Caki2 (cell line): ENCODE results near the gene FAM200A. TPM values are rescaled to one million over a fixed set of nuclear protein-coding genes. Genes with fewer than 3 reads are reported as not detected.
"Not testable (repeated sequence)": the region's sequence is repeated elsewhere in the genome, so short reads cannot be mapped to it uniquely, and the experiment has no call there.

Source experiments
- DNase-seq: peaks from one replicate; pipeline ENCODE4 v3.0.0-alpha.2; 2015; ENCODE audit warnings: low read depth
- in situ Hi-C: cut with HindIII; loops from 2 replicates; pipeline ENCODE4 v1.10.0; 2016; ENCODE audit warnings: low sequenced_read_pairs, low pct_unique_long_range_greater_than_20kb, mixed read lengths
- total RNA-seq: library from RNA; depleted of rRNA; stranded (reverse); fragments of >200 nt; shearing (Covaris generic); gene quantifications from 2 replicates; pipeline ENCODE4 v1.2.3, GENCODE V29; 2014; ENCODE audit warnings: low replicate concordance; rRNA removed

FAM200A gene
- total RNA-seq, result 1.8 and 4.1 TPM in 2 replicates

GRCh38 chr7:99551767-99552463 lies at the start of gene FAM200A:
Gene FAM200A (minus strand): TSS chr7:99552114. CDS start chr7:99548407, 3,707 bp downstream.
- in situ Hi-C loops, result no loop called here
- peak; percentile 68 for DNase-seq

- DNase-seq, result no peak
- in situ Hi-C loops, result no loop called here
Measured at GRCh38 chr7:99599836-99600235, 47.9 kb upstream of the FAM200A start.

DNA sequence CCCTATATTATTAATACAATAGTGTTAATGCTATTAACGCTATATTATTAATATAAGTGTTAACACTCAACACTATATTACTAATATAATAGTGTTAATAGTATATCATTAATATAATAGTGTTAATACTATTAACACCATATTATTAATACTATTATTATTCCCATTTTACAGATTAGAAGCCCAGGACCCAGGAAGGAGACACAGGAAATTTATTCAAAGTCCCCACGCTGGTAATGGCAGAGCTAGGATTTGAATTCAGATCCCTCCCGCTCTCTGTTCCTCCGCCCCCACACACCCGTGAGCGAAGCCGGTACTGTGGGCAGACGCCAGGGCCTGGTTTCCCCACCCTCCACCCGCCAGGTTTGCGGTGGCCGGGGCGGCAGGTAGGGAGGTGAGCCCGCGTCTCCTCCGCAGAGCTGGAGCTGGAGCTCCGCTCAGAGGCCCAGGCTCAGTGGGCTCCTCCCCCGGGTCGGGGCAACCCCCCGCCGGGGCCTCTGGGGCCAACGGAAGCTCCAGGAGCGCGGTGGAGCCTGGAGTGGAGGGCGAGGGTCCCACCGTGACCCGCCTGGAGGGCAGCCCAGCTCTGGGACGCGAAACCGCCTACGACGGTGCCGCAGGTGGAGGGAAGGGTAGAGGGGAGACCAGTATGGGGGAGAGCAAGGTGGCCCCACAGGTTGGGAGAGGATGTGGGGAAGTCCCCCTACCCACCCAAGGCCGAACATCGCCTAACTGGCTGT lies 46.0 kb upstream of the FAM200A start, which contains the start of gene TMEM225B:
Gene TMEM225B, plus strand, starts transcription at position 506 of the 740 bp plus-strand sequence. CDS start 6,122 bp downstream, outside the sequence.
- in situ Hi-C loops, result no loop called here
- no peak for DNase-seq

DNA sequence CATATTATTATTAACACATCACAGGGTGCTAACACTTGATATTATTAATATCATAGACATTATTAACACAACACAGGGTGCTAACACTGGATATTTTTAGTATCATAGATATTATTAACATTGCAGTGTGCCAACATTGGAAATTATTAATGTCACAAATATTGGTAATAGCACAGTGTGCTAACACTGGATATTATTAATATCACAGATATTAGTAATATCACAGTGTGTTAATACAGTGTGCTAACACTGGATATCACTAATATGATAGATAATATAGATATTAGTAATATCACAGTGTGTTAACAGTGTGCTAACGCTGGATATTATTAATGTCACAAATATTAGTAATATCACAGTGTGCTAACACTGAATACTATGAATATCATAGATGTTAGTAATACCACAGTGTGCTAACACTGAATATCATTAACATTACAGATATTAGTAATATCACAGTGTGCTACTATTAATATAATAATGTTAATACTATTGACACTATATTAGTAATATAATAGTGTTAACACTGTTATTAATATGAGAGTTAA lies 44.6 kb upstream of the FAM200A start:
- no peak for DNase-seq
- in situ Hi-C loops, result no loop called here

GRCh38 chr7:99594948-99595745 lies 43.2 kb upstream of the FAM200A start:
- in situ Hi-C loops, result no loop called here

DNA sequence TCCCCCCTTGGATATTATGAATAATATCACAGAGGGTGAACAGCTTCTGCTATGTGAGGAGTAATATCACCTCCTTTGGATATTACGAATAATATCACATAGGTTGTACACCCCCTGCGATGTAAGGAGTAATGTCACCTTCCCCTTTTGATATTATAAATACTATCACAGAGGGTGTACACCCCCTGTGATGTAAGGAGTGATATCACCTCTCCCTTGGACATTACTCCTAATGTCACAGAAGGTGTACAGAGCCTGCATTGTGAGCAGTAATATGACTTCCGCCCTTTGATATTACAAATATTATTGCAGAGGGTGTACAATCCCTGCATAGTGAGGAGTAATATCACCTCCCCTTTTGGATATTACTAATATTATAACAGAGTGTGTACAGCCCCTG lies 37.0 kb upstream of the FAM200A start:
- in situ Hi-C loops, result no loop called here
- no peak for DNase-seq

More at GRCh38 chr7:99594948-99595745, 43.2 kb upstream of the FAM200A start:
- DNase-seq, result no peak

DNA sequence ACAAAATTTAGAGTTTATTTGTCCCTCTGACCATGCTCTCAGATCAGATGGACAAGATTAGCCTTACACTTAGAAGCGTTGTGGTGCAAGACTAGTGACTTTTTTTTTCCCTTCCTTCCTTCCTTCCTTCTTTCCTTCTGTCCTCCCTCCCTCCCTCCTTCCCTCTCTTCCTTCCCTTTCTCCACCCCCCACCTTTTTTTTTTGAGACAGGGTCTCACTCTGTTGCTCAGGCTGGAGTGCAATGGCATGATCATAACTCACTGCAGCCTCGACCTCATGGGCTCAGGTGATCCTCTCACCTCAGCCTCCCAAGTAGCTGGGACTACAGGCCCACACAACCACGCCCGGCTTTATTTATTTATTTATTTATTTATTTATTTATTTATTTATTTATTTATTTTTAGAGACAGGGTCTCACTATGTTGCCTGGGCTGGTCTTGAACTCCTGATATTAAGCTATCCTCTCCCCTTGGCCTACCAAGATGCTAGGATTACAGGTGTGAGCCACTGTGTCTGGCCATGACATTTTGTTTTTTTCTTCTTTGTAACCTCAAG lies 28.9 kb upstream of the FAM200A start:
- in situ Hi-C loops, DNase-seq: not testable (repeated sequence)

- no peak for DNase-seq
- in situ Hi-C loops, result no loop called here
Measured at GRCh38 chr7:99579956-99580777, 28.3 kb upstream of the FAM200A start.

DNA sequence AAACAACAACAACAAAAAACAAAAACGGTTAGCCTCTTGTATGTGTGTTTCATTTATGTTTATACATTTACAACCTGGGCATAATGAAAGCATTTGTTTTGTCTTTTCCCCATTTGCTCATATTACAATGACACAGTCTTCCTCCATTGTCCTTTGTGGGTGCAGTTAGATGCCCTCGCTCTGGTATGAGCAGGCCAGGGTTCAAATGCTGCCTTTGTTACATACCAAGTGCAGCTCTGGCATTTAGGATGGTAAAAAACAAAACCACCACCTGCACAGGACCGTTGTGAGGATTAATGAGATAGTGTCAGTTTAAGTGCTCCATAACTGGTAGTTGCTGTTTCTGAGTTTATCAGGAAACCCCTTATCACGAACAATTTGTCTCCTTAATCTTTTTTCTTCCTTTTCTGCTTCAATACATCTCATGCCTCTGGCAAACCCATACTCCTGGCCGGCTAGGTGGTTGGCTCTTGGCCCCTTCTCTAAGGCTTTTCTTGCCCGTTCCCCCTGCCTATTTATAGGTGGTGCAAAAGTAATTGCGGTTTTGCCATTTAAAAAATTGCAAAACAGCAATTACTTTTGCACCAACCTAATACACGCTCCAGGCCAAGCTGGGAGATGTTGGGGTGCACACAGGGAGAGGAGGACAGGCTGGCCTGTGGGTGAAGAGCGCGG lies 27.5 kb upstream of the FAM200A start:
- DNase-seq, result no peak
- in situ Hi-C loops, result no loop called here

GRCh38 chr7:99576251-99576650 lies 24.3 kb upstream of the FAM200A start:
- in situ Hi-C loops, result no loop called here
- no peak for DNase-seq

GRCh38 chr7:99573257-99573656 lies 21.3 kb upstream of the FAM200A start:
- DNase-seq, result no peak
- in situ Hi-C loops, result no loop called here

- in situ Hi-C loops, result no loop called here
- no peak for DNase-seq
Measured at GRCh38 chr7:99571768-99572167, 19.9 kb upstream of the FAM200A start.

GRCh38 chr7:99568770-99569169 lies 16.9 kb upstream of the FAM200A start:
- in situ Hi-C loops, DNase-seq: not testable (repeated sequence)

DNA sequence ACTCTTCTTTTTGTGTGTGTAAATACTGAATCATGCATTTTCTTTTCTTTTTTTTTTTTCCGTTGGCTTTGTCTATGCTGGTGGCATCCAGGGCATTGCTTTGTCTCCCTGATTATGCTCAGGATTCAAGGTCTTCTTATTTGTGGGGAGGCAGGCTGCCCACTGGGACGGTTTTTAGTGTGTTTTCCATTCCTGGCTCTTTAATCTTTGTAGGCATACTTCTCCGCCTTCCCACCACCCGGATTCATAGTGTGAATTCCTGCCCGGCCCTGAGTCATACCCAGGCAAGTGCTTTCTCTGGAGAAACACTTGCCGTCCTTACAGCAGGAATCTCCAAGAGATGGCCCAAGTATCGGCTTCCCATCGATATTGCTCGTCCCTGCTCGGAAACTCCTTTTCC lies 11.7 kb upstream of the FAM200A start:
- in situ Hi-C loops, result no loop called here
- peak; percentile 26 for DNase-seq

DNA sequence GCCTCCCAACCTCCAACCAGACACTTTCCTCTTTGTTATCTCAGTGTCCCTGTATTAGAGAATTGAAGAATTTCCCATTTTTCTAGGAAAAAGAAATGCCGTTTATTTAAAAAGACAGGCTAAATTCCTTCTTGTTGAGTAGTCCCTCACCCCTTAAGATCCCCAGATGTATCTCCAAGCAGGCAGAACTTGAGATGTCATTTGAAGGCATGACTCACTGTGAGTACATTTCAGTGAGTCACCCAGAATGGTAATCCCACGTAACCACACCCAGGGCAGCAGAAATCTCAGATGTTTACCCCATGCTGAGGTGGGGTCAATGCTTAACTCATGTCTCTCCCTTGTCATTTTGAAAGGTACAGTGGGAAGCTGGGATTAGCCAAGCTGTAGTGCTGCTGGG lies 10.9 kb upstream of the FAM200A start:
- in situ Hi-C loops, result no loop called here
- DNase-seq, result peak; percentile 83

DNA sequence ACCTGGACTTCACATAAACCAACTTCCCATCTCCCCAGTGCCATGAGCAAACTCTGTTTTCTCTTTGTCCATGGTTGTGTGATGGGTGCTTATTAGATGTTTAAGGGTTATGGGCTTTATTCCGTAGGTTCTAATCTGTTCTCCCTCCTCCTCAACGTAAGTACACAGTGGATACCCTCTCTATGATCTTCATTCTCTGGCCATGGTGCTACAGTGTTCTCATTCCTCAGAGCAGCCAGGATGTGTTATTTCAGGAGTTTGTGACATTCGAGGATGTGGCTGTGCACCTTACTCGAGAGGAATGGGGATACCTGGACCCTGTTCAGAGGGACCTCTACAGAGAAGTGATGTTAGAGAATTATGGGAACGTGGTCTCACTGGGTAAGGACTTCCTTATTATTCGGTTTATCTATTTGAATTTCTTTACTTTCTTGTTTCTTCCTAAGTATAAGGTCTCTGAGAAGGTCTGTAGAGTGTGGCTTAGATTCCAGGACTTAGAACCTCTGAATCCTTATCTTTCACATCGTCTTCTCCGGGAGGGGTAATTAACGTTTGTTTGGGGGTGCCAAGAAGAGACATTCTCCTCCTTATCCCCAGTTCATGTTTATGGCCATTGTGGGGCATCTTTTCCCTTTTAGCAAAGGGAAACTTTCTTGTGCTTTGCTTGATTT lies 10.3 kb upstream of the FAM200A start:
- no peak for DNase-seq
- in situ Hi-C loops, result no loop called here

GRCh38 chr7:99561737-99562051 lies 9.8 kb upstream of the FAM200A start:
- in situ Hi-C loops, result no loop called here
- no peak for DNase-seq
